HCT116 (cell line): ENCODE results near the gene VWA3B. TPM values are rescaled to one million over a fixed set of nuclear protein-coding genes. Genes with fewer than 3 reads are reported as not detected.
A peak's percentile ranks its signal among the peaks of the same experiment; 100 is the strongest.
"Not testable (repeated sequence)": the region's sequence is repeated elsewhere in the genome, so short reads cannot be mapped to it uniquely, and the experiment has no call there.

Source experiments
- ATAC-seq: fragments of 200-7000 bp; cut with Tn5 transposase; 2 replicates; pipeline ENCODE4 v1.9.1; 2020; ENCODE audit warnings: mild to moderate bottlenecking, moderate library complexity
- BruUV-seq: library from RNA; stranded (reverse); fragments of 400-500 nt; replicated peaks from 2 replicates; lab custom pipeline; 2021; lab: Mats Ljungman, UMichigan
- CTCF ChIA-PET: fragments of 300-600 bp; sonication (Branson Sonifier 250); formaldehyde crosslinking; loops from one replicate; lab custom pipeline; 2021; ENCODE audit warnings: antibody characterized with exemption; lab: Charles Lee
- POLR2A ChIA-PET: fragments of 300-600, 350-600 bp; sonication (Branson Sonifier 250); formaldehyde crosslinking; loops from one replicate; lab custom pipeline; 2021; ENCODE audit warnings: antibody characterized with exemption; lab: Charles Lee
- RAD21 ChIA-PET, 2 experiments: fragments of 300-600 bp; sonication (Branson Sonifier 250); formaldehyde crosslinking; loops; one replicate each; lab custom pipeline; 2023; ENCODE audit warnings: low total read pairs in 2 of 2; ENCODE audit not compliant: uncharacterized antibody in 2 of 2, unreplicated experiment in 2 of 2, low non-redundant PET in 1 of 2; lab: Charles Lee
- DNase-seq: peaks from one replicate; pipeline ENCODE4 v3.0.0-alpha.2; 2010; ENCODE audit warnings: low read depth, low spot score
- H2AFZ ChIP-seq: fragments of 200-600 bp; shearing (Covaris generic), sonication (generic); 2 replicates; pipeline ENCODE4 v1.6.1; 2017; ENCODE audit warnings: low read depth, mixed run types, mixed read lengths, antibody characterized with exemption, low read length; ENCODE audit not compliant: poor library complexity, severe bottlenecking
- H3K27ac ChIP-seq: 2 replicates; pipeline ENCODE4 v1.5.1; 2012; ENCODE audit warnings: low read depth, low read length
- H3K27me3 ChIP-seq: fragments of 200-600 bp; sonication (generic); 2 replicates; pipeline ENCODE4 v1.6.1; 2016; ENCODE audit warnings: mixed run types, low read length, mixed read lengths; ENCODE audit not compliant: insufficient read depth
- H3K36me3 ChIP-seq, 2 experiments: fragments of 200-500 bp in 1 of 2; fragments of 200-600 bp in 1 of 2; sonication (Bioruptor generic) in 1 of 2; sonication (generic) in 1 of 2; 2 replicates each; pipeline versions ENCODE4 v1.5.1 to v1.6.1; 2014 to 2016; ENCODE audit warnings: low read length in 2 of 2, inconsistent platforms in 1 of 2, mixed read lengths in 1 of 2, mixed run types in 1 of 2; ENCODE audit not compliant: insufficient read depth in 2 of 2, control insufficient read depth in 1 of 2
- H3K4me1 ChIP-seq, 2 experiments: fragments of 200-600 bp in 1 of 2; sonication (generic) in 1 of 2; 2 replicates each; pipeline versions ENCODE4 v1.5.1 to v1.6.1; 2012 to 2017; ENCODE audit warnings: low read length in 2 of 2, inconsistent platforms in 1 of 2, mild to moderate bottlenecking in 1 of 2, mixed read lengths in 1 of 2, mixed run types in 1 of 2, moderate library complexity in 1 of 2; ENCODE audit not compliant: insufficient read depth in 2 of 2, control insufficient read depth in 1 of 2
- H3K4me2 ChIP-seq: fragments of 200-600 bp; sonication (generic); 2 replicates; pipeline ENCODE4 v1.6.1; 2017; ENCODE audit warnings: mixed run types, low read length, mixed read lengths
- H3K4me3 ChIP-seq, 2 experiments: fragments of 200-600 bp in 1 of 2; sonication (generic) in 1 of 2; replicated peaks in 1 of 2; 2 replicates each; pipeline ENCODE4 v1.5.1; 2011 to 2016; ENCODE audit warnings: low read length in 2 of 2, control low read depth in 1 of 2, low read depth in 1 of 2, mild to moderate bottlenecking in 1 of 2, mixed read lengths in 1 of 2, mixed run types in 1 of 2
- H3K79me2 ChIP-seq: fragments of 200-600 bp; sonication (generic); 2 replicates; pipeline ENCODE4 v1.6.1; 2017; ENCODE audit warnings: mild to moderate bottlenecking, mixed run types, low read length, moderate library complexity, mixed read lengths; ENCODE audit not compliant: insufficient read depth
- H3K9ac ChIP-seq: fragments of 200-600 bp; sonication (generic); 2 replicates; pipeline ENCODE4 v1.6.1; 2016; ENCODE audit warnings: low read length, mixed read lengths
- H3K9me2 ChIP-seq: fragments of 200-600 bp; sonication (generic), shearing (Covaris generic); 2 replicates; pipeline ENCODE4 v1.6.1; 2017; ENCODE audit warnings: mixed run types, mild to moderate bottlenecking, moderate library complexity; ENCODE audit not compliant: insufficient read depth
- H3K9me3 ChIP-seq, 2 experiments: fragments of 200-500 bp in 1 of 2; fragments of 200-600 bp in 1 of 2; sonication (Bioruptor generic) in 1 of 2; sonication (generic) in 1 of 2; 2 replicates each; pipeline ENCODE4 v1.6.1; 2014 to 2017; ENCODE audit warnings: low read length in 2 of 2, mixed read lengths in 2 of 2, inconsistent platforms in 1 of 2, low read depth in 1 of 2, mild to moderate bottlenecking in 1 of 2, mixed run types in 1 of 2, moderate library complexity in 1 of 2; ENCODE audit not compliant: control insufficient read depth in 1 of 2, insufficient read depth in 1 of 2
- H4K20me1 ChIP-seq: fragments of 200-600 bp; sonication (generic), shearing (Covaris generic); 2 replicates; pipeline ENCODE4 v1.6.1; 2017; ENCODE audit warnings: mixed run types, mild to moderate bottlenecking, moderate library complexity; ENCODE audit not compliant: insufficient read depth
- CBX3 ChIP-seq: IDR thresholded peaks from 2 replicates; pipeline ENCODE4 v1.6.1; 2012; ENCODE audit warnings: low read depth
- FOSL1 ChIP-seq: IDR thresholded peaks from 2 replicates; pipeline ENCODE4 v1.6.1; 2012; ENCODE audit warnings: low read depth
- POLR2AphosphoS5 ChIP-seq: IDR thresholded peaks from 2 replicates; pipeline ENCODE4 v1.6.1; 2011; ENCODE audit warnings: mild to moderate bottlenecking, low read depth, low read length, moderate library complexity
- REST ChIP-seq: IDR thresholded peaks from 2 replicates; pipeline ENCODE4 v1.6.1; 2012; ENCODE audit warnings: low read depth
- YY1 ChIP-seq: IDR thresholded peaks from 2 replicates; pipeline ENCODE4 v1.6.1; 2011; ENCODE audit warnings: low read length, low read depth, moderate library complexity, mild to moderate bottlenecking; ENCODE audit not compliant: insufficient replicate concordance; ENCODE audit errors: extremely low read depth
- intact Hi-C: fragments of 100-400 bp; cut with micrococcal nuclease; formaldehyde crosslinking; loops from 2 replicates; pipeline ENCODE4 v1.10.0; 2022
- total RNA-seq: library from RNA; stranded (reverse); gene quantifications from one replicate; pipeline ENCODE4 v1.2.1, GENCODE V29; 2021; ENCODE audit not compliant: unreplicated experiment

The VWA3B gene
- total RNA-seq, 1 experiment from 2014 or later: 0.47 TPM

GRCh38 chr2:98043101-98043500 lies 43.9 kb upstream of the VWA3B start (continued):
- TF ChIP-seq REST (no peak), FOSL1 (no peak), CBX3 (no peak)

- H3K36me3 ChIP-seq, H3K4me2 ChIP-seq, H3K4me1 ChIP-seq, intact Hi-C loops, H2AFZ ChIP-seq, H3K27me3 ChIP-seq, H3K79me2 ChIP-seq, RAD21 ChIA-PET, H3K9me3 ChIP-seq, BruUV-seq, POLR2A ChIA-PET, CTCF ChIA-PET, DNase-seq, ATAC-seq, H3K27ac ChIP-seq, H4K20me1 ChIP-seq, H3K9me2 ChIP-seq, H3K4me3 ChIP-seq, H3K9ac ChIP-seq: not testable (repeated sequence)
- peak; percentile 16; the same call in 1 of the 2 replicates for TF ChIP-seq CBX3
Observed at GRCh38 chr2:98044730-98045129, 42.2 kb upstream of the VWA3B start.

- DNase-seq (no peak), ATAC-seq (no peak)
- Histone ChIP-seq H3K9me2 (no peaks in the 10 kb centered on the region), H2AFZ (no peak overlapping the region), H3K27me3 (no peaks in the 10 kb centered on the region)
- no TSS peak for BruUV-seq
- TF ChIP-seq POLR2AphosphoS5 (no peak), YY1 (no peak)
- TF ChIP-seq, all 23 proteins: peak for 0
- H3K36me3 ChIP-seq: no peaks in the 10 kb centered on the region
- no peaks in the 10 kb centered on the region for H4K20me1 ChIP-seq
- H3K9ac ChIP-seq: no peak overlapping the region
- intact Hi-C loops: no loop called here
- no peak overlapping the region for H3K4me2 ChIP-seq
- no peak overlapping the region for H3K4me3 ChIP-seq
- H3K4me1 ChIP-seq: no peaks in the 10 kb centered on the region
- no peaks in the 10 kb centered on the region for H3K79me2 ChIP-seq
- CTCF ChIA-PET: no interaction called here
- RAD21 ChIA-PET: no interaction called here
- H3K27ac ChIP-seq: no peak overlapping the region
- peaks cover under 1 to 4% of the 10 kb centered on the region in 2 experiments; a peak in 3 of 4 replicates for H3K9me3 ChIP-seq
- POLR2A ChIA-PET: no interaction called here
Observed at GRCh38 chr2:98050070-98050469, 36.9 kb upstream of the VWA3B start.
